Astrocyte (in vitro differentiated cells and primary cell): Measurements from ENCODE around the gene WNT7A. TPM values are rescaled to one million over a fixed set of nuclear protein-coding genes. Genes with fewer than 3 reads are reported as not detected.

Experiments
- DNase-seq: peaks from one replicate; pipeline ENCODE4 v3.0.0-alpha.2; 2010; ENCODE audit warnings: low read depth
- FAIRE-seq: peaks from 2 replicates; lab custom pipeline; 2011; peaks lifted over from hg19 to GRCh38; lab: Jason Lieb, UNC
- H2AFZ ChIP-seq: 2 replicates; pipeline ENCODE4 v1.6.0; 2012; ENCODE audit warnings: low read depth, low read length, inconsistent platforms
- H3K27ac ChIP-seq: 2 replicates; pipeline ENCODE4 v1.5.1; 2011; ENCODE audit warnings: low read depth, low read length, inconsistent platforms
- H3K27me3 ChIP-seq: 2 replicates; pipeline ENCODE4 v1.6.0; 2011; ENCODE audit warnings: low read length, inconsistent platforms; ENCODE audit not compliant: insufficient read depth
- H3K36me3 ChIP-seq: 2 replicates; pipeline ENCODE4 v1.5.1; 2011; ENCODE audit warnings: low read length, inconsistent platforms; ENCODE audit not compliant: insufficient read depth
- H3K4me1 ChIP-seq: 2 replicates; pipeline ENCODE4 v1.5.1; 2011; ENCODE audit warnings: low read length, inconsistent platforms; ENCODE audit not compliant: insufficient read depth
- H3K4me2 ChIP-seq: 2 replicates; pipeline ENCODE4 v1.6.0; 2012; ENCODE audit warnings: low read length, inconsistent platforms
- H3K4me3 ChIP-seq: 2 replicates; pipeline ENCODE4 v1.5.1; 2011; ENCODE audit warnings: low read depth, mild to moderate bottlenecking, low read length, inconsistent platforms; ENCODE audit not compliant: insufficient read depth
- H3K79me2 ChIP-seq: 2 replicates; pipeline ENCODE4 v1.6.0; 2012; ENCODE audit warnings: mild to moderate bottlenecking, low read length, inconsistent platforms; ENCODE audit not compliant: insufficient read depth
- H3K9ac ChIP-seq: 2 replicates; pipeline ENCODE4 v1.6.0; 2012; ENCODE audit warnings: mild to moderate bottlenecking, low read length, inconsistent platforms
- H3K9me3 ChIP-seq: 2 replicates; pipeline ENCODE4 v1.5.1; 2012; ENCODE audit warnings: low read depth, mild to moderate bottlenecking, low read length, inconsistent platforms; ENCODE audit not compliant: insufficient read depth
- H4K20me1 ChIP-seq: 2 replicates; pipeline ENCODE4 v1.6.0; 2012; ENCODE audit warnings: low read length, inconsistent platforms; ENCODE audit not compliant: insufficient read depth
- H3K27ac Mint-ChIP-seq: one replicate; pipeline ENCODE4 v1.8.0; 2021; ENCODE audit warnings: mild to moderate bottlenecking, mixed read lengths; ENCODE audit not compliant: unreplicated experiment
- H3K27me3 Mint-ChIP-seq: one replicate; pipeline ENCODE4 v1.8.0; 2021; ENCODE audit warnings: low read depth, mixed read lengths; ENCODE audit not compliant: unreplicated experiment
- H3K36me3 Mint-ChIP-seq: one replicate; pipeline ENCODE4 v1.8.0; 2021; ENCODE audit warnings: low read depth, mixed read lengths; ENCODE audit not compliant: unreplicated experiment
- H3K4me1 Mint-ChIP-seq: one replicate; pipeline ENCODE4 v1.8.0; 2021; ENCODE audit warnings: low read depth, mixed read lengths; ENCODE audit not compliant: unreplicated experiment
- H3K4me3 Mint-ChIP-seq: one replicate; pipeline ENCODE4 v1.8.0; 2021; ENCODE audit warnings: mild to moderate bottlenecking, moderate library complexity, mixed read lengths; ENCODE audit not compliant: unreplicated experiment
- H3K9me3 Mint-ChIP-seq: one replicate; pipeline ENCODE4 v1.8.0; 2021; ENCODE audit warnings: mild to moderate bottlenecking, mixed read lengths; ENCODE audit not compliant: unreplicated experiment
- EZH2 ChIP-seq: IDR thresholded peaks from 2 replicates; pipeline ENCODE4 v1.6.1; 2012; ENCODE audit warnings: mild to moderate bottlenecking, low read length, inconsistent platforms; ENCODE audit not compliant: insufficient read depth
- total RNA-seq: library from RNA; stranded (reverse); gene quantifications from 2 replicates; pipeline ENCODE4 v1.2.1, GENCODE V29; 2021
- TF ChIP-seq, protein P1 (sequence below): IDR thresholded peaks from 2 replicates; pipeline ENCODE4 v1.5.1; 2011; ENCODE audit warnings: low read depth, mild to moderate bottlenecking, inconsistent platforms, low read length, moderate library complexity; ENCODE audit not compliant: insufficient read depth

The WNT7A gene
- total RNA-seq, 1 donor from 2014 or later, result 1.7 TPM

DNA sequence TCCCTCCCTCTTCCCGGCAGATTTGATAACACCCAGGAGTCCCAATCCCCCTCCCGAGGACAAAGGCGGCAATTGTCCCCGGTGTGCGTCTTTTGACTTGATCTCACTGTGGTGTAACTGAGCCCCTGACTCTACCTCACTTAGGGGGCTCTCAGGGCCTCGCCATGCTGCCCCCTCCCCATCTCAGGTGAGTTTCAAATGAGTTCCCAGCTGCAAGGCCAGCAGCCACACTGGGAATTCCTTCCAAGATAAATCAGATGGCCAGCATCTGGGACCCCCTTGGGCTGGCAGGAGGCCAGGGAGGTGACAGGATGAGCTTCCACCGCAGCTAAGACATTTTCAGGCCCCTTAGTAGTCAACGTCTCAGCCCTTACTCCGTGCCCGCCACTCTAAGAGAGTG, 35.0 kb downstream of the WNT7A start:
- H3K27ac ChIP-seq, result no peak overlapping the region
- peaks cover 2% of the 10 kb centered on the region for H3K4me1 ChIP-seq
- Mint-ChIP-seq H3K4me3 (no peak overlapping the region), H3K9me3 (peaks cover 3% of the 10 kb centered on the region), H3K27me3 (peaks cover 10% of the 10 kb centered on the region), H3K27ac (no peak overlapping the region), H3K36me3 (peaks cover 2% of the 10 kb centered on the region), H3K4me1 (no peaks in the 10 kb centered on the region)
- no peaks in the 10 kb centered on the region for H3K27me3 ChIP-seq
- no peaks in the 10 kb centered on the region for H3K79me2 ChIP-seq
- no peak for FAIRE-seq
- no peak for TF ChIP-seq EZH2
- TF ChIP-seq, protein P1, sequence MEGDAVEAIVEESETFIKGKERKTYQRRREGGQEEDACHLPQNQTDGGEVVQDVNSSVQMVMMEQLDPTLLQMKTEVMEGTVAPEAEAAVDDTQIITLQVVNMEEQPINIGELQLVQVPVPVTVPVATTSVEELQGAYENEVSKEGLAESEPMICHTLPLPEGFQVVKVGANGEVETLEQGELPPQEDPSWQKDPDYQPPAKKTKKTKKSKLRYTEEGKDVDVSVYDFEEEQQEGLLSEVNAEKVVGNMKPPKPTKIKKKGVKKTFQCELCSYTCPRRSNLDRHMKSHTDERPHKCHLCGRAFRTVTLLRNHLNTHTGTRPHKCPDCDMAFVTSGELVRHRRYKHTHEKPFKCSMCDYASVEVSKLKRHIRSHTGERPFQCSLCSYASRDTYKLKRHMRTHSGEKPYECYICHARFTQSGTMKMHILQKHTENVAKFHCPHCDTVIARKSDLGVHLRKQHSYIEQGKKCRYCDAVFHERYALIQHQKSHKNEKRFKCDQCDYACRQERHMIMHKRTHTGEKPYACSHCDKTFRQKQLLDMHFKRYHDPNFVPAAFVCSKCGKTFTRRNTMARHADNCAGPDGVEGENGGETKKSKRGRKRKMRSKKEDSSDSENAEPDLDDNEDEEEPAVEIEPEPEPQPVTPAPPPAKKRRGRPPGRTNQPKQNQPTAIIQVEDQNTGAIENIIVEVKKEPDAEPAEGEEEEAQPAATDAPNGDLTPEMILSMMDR, result no peak
- DNase-seq, result no peak
- H3K4me2 ChIP-seq, result no peak overlapping the region
- no peaks in the 10 kb centered on the region for H3K36me3 ChIP-seq
- H3K9me3 ChIP-seq, result no peaks in the 10 kb centered on the region
- H4K20me1 ChIP-seq, result no peaks in the 10 kb centered on the region
- no peak overlapping the region for H3K4me3 ChIP-seq
- no peak overlapping the region for H3K9ac ChIP-seq
- H2AFZ ChIP-seq, result no peak overlapping the region

DNA sequence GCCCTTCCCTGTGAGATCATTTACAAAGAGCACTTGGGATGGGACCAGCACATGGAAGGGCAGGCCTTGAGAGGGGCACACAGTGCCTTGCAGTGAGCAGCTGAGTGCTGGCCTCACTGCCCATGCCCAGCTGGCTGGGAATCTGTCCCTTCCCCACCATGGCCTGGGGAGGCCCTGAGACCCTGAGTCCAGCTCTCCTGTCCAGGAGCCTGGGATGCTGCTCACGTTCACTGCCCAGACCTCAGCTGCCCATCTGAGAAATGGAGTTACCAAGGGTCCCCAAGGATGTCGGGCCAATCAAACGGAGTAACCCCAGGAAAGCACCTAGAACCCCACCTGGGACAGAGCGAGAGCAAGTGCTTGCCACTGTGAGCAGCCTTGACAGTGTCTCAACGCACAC, 35.6 kb downstream of the WNT7A start:
- H3K27me3 ChIP-seq, result no peaks in the 10 kb centered on the region
- H3K79me2 ChIP-seq, result no peaks in the 10 kb centered on the region
- DNase-seq, result no peak
- TF ChIP-seq EZH2, result no peak
- TF ChIP-seq, protein P1, result no peak
- Mint-ChIP-seq H3K36me3 (peaks cover 2% of the 10 kb centered on the region), H3K27ac (no peak overlapping the region), H3K9me3 (peaks cover 3% of the 10 kb centered on the region), H3K4me1 (peaks cover under 1% of the 10 kb centered on the region), H3K27me3 (peaks cover 10% of the 10 kb centered on the region), H3K4me3 (no peak overlapping the region)
- H3K9me3 ChIP-seq, result no peaks in the 10 kb centered on the region
- no peak overlapping the region for H2AFZ ChIP-seq
- no peak overlapping the region for H3K27ac ChIP-seq
- H3K4me3 ChIP-seq, result no peak overlapping the region
- no peak overlapping the region for H3K9ac ChIP-seq
- no peak overlapping the region for H3K4me2 ChIP-seq
- no peaks in the 10 kb centered on the region for H4K20me1 ChIP-seq
- H3K4me1 ChIP-seq, result no peaks in the 10 kb centered on the region
- no peak for FAIRE-seq
- no peaks in the 10 kb centered on the region for H3K36me3 ChIP-seq

- H3K36me3 ChIP-seq, result no peaks in the 10 kb centered on the region
- H3K9me3 ChIP-seq, result no peaks in the 10 kb centered on the region
- H3K4me1 ChIP-seq, result no peaks in the 10 kb centered on the region
- H3K4me3 ChIP-seq, result no peak overlapping the region
- no peak overlapping the region for H2AFZ ChIP-seq
- FAIRE-seq, result no peak
- Mint-ChIP-seq H3K4me1 (peaks cover 4% of the 10 kb centered on the region), H3K27me3 (peaks cover 10% of the 10 kb centered on the region), H3K27ac (no peak overlapping the region), H3K9me3 (no peaks in the 10 kb centered on the region), H3K36me3 (peaks cover 2% of the 10 kb centered on the region), H3K4me3 (no peak overlapping the region)
- H4K20me1 ChIP-seq, result no peaks in the 10 kb centered on the region
- no peak overlapping the region for H3K27ac ChIP-seq
- no peak for TF ChIP-seq EZH2
- TF ChIP-seq, protein P1, result no peak
- DNase-seq, result no peak
- no peak overlapping the region for H3K4me2 ChIP-seq
- no peak overlapping the region for H3K9ac ChIP-seq
- no peaks in the 10 kb centered on the region for H3K27me3 ChIP-seq
- no peaks in the 10 kb centered on the region for H3K79me2 ChIP-seq
These were observed 36.5 kb downstream of the WNT7A start for GRCh38 chr3:13843351-13843750.
